ENCODE results near the gene METTL1.

- TF ChIP-seq HNF4A (conservative IDR thresholded peaks at IDR 0.05) (no peak), RXRA (IDR thresholded peaks at IDR 0.05) (no peak), EGR1 (IDR thresholded peaks at IDR 0.05; ENCODE audit: low read depth in 2 of 2) (no peak), TAF1 (conservative IDR thresholded peaks at IDR 0.05) (no peak), JUND (IDR thresholded peaks at IDR 0.05) (no peak), YY1 (IDR thresholded peaks at IDR 0.05) (no peak), ATF3 (IDR thresholded peaks at IDR 0.05) (no peak), REST (IDR thresholded peaks at IDR 0.05) (no peak), RAD21 (IDR thresholded peaks at IDR 0.05) (no peak)
- TF ChIP-seq, protein P1, sequence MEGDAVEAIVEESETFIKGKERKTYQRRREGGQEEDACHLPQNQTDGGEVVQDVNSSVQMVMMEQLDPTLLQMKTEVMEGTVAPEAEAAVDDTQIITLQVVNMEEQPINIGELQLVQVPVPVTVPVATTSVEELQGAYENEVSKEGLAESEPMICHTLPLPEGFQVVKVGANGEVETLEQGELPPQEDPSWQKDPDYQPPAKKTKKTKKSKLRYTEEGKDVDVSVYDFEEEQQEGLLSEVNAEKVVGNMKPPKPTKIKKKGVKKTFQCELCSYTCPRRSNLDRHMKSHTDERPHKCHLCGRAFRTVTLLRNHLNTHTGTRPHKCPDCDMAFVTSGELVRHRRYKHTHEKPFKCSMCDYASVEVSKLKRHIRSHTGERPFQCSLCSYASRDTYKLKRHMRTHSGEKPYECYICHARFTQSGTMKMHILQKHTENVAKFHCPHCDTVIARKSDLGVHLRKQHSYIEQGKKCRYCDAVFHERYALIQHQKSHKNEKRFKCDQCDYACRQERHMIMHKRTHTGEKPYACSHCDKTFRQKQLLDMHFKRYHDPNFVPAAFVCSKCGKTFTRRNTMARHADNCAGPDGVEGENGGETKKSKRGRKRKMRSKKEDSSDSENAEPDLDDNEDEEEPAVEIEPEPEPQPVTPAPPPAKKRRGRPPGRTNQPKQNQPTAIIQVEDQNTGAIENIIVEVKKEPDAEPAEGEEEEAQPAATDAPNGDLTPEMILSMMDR (IDR thresholded peaks at IDR 0.05; ENCODE audit: low read depth, low read length, missing input control), result no peak
- TF ChIP-seq, protein P2, sequence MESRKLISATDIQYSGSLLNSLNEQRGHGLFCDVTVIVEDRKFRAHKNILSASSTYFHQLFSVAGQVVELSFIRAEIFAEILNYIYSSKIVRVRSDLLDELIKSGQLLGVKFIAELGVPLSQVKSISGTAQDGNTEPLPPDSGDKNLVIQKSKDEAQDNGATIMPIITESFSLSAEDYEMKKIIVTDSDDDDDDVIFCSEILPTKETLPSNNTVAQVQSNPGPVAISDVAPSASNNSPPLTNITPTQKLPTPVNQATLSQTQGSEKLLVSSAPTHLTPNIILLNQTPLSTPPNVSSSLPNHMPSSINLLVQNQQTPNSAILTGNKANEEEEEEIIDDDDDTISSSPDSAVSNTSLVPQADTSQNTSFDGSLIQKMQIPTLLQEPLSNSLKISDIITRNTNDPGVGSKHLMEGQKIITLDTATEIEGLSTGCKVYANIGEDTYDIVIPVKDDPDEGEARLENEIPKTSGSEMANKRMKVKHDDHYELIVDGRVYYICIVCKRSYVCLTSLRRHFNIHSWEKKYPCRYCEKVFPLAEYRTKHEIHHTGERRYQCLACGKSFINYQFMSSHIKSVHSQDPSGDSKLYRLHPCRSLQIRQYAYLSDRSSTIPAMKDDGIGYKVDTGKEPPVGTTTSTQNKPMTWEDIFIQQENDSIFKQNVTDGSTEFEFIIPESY (IDR thresholded peaks at IDR 0.05), result no peak
- TF ChIP-seq, protein P3, sequence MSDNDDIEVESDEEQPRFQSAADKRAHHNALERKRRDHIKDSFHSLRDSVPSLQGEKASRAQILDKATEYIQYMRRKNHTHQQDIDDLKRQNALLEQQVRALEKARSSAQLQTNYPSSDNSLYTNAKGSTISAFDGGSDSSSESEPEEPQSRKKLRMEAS (IDR thresholded peaks at IDR 0.05), result no peak
Observed at GRCh38 chr12:57817261-57817989, 45.5 kb upstream of the METTL1 start.
